GM19238 (cell line): ENCODE data around the gene TTLL11.
"Not testable (repeated sequence)": the region's sequence is repeated elsewhere in the genome, so short reads cannot be mapped to it uniquely, and the experiment has no call there.

Experiments used
- DNase-seq: peaks from one replicate; pipeline ENCODE4 v3.0.0; 2011; ENCODE audit warnings: low spot score; ENCODE audit not compliant: insufficient read length

The TTLL11 gene

GRCh38 chr9:122125158-122125508 lies 32.0 kb upstream of the TTLL11 start:
- peak; percentile 86 for DNase-seq

- DNase-seq, result no peak
These were observed 31.4 kb upstream of the TTLL11 start for GRCh38 chr9:122124528-122124927.

DNA sequence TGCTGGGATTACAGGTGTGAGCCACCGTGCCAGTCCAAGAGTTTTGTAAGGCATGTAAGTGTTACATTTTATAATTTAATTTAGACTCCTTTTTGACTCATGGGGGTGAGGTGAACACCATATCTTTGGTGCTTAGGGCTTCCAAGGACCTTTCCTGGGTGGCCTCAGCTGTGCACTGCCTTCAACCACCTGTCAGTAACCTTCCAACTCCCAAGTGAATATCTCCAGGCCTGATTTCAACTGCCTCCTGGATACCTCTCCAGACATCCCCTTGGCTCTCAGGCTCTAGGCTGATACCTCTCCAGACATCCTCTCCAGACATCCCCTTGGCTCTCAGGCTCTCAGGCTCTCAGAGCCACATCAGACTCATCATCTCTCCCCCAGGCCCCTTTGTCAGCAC lies 30.9 kb upstream of the TTLL11 start:
- no peak for DNase-seq

DNA sequence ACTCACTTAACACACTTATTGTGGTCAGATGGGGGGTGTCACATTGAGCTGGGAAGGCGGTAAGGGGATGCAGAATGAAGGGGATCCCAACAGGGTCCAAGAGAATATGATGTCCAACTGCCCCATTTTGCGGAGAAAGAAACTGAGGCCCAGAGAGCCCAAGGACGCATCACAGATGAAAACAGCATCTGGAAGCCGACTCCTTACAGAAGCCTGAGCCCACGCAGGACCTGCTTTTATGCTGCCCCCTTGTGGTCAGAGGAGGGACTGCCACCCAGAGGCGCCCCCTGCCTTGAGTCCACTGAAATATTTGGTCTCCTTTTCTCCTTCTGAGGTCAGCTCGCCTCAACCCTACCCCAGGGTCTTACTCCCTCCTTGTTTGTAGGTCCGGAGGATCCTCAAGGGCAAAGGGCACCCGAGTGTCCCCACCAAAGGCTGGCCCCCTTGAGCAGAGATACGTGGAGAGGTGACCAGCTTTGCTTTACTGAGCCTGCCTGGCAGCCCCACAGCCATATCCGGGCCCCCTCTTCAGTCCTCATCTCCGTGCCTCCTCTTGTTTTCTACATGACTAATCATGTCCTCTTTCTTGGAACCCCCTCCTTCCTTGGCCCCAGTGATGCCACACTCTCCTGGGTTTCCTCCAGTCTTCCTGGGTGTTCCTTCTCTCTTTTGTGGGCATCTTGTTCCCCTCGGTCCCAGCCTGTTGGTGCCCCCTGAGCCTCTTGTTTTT lies 30.0 kb upstream of the TTLL11 start:
- peak; percentile 63 for DNase-seq

- no peak for DNase-seq
These were observed 29.4 kb upstream of the TTLL11 start for GRCh38 chr9:122122468-122122867.

GRCh38 chr9:122121931-122122330 lies 28.8 kb upstream of the TTLL11 start:
- no peak for DNase-seq

GRCh38 chr9:122121391-122121790 lies 28.3 kb upstream of the TTLL11 start:
- no peak for DNase-seq

DNA sequence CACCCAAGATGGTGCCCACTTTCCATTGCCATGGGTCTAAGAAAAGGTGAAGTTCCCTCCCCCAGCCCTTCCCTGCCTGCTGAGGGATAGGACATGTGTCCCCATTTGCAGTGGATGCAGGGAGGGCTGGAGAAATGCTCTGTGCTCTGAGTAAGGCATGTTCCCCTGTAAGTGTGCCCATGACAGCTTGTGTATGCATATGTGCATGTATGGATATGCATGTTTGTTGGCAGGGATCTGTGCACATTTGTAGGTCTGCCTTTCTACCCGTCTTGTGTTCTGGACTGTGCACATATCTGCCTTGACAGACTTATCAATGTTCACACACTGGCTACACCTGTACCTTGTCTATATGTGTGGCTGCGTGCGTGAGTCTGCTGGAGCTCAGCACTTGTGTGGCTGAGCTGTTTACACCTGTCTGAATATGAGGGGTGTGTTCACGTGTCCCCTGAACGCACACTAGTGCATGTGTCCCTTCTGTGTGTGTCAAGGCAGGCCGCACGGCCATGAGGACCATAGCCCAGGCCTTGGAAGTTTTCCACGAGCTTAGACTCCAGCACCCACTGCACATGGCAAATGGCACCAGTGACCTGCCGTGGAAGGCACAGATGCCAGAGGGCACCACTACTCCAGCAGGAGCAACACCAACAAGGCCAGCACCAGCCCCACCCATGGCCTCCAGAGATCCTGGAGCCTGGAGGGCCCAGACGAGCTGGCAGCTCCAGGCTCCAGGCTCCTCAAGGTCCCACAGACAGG lies 27.4 kb upstream of the TTLL11 start:
- DNase-seq, result no peak

- no peak for DNase-seq
These were observed 26.6 kb upstream of the TTLL11 start for GRCh38 chr9:122119721-122120120.

DNA sequence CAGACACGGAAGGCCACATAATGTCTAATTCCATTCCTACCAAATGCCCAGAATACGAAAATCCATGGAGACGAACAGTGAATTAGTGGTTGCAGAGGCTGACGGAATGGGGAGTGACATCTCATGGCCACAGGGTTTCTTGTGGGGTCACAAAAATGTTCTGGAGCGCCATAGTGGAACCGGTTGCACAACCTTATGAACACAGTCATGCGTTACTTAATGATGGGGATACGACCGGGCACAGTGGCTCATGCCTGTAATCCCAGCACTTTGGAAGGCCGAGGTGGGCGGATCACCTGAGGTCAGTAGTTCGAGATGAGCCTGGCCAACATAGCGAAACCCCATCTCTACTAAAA lies 26.0 kb upstream of the TTLL11 start:
- DNase-seq, result no peak

DNA sequence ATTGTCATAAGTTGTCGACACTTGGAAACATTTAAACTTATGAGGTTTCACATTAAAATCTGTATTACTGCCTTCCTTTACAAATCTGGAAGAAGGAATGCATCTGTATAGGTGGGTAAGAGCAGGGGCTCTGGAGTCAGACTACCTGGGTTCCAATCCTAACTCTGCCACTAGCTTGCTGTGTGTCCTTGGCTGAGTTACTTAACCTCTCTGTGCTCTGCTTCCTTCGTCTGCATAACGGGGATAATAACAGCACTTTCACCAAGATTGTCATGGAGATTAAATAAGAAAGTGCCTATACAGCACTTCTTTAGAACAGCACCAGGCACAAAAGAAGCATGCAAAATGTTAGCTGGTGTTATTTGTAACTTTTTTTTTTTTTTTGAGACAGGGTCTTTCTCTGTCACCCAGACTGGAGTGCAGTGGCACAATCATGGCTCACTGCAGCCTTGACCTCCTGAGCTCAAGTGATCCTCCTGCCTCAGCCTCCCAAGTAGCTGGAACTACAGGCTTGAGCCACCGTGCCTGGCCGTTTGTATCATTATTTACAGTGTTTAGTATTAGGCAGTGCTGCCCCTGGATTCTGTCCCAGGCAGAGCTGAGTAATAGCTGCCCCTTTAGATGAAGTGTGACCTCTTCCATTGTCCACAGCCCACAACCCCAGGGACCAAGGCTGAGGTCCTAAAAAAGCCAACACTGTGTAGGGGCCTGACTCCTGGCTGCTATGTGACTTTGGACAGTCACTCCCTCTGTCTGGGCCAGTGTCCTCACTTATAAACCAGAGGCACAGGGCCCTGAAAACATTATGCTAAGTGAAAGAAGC lies 25.4 kb upstream of the TTLL11 start:
- no peak for DNase-seq

DNA sequence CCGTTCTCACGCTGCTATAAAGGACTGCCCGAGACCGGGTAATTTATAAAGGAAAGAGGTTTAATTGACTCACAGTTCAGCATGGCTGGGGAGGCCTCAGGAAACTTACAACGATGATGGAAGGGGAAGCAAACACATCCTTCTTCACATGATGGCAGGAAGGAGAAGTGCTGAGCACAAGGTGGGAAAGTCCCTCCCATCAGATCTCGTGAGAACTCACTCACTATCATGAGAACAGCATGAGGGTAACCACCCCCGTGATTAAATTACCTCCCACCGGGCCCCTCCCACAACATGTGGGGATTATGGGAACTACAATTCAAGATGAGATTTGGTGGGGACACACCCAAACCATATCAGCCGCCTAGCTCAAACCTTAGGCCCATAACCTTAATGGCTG lies 24.1 kb upstream of the TTLL11 start:
- not testable (repeated sequence) for DNase-seq

GRCh38 chr9:122116448-122117173 lies 23.5 kb upstream of the TTLL11 start:
- DNase-seq, result no peak

DNA sequence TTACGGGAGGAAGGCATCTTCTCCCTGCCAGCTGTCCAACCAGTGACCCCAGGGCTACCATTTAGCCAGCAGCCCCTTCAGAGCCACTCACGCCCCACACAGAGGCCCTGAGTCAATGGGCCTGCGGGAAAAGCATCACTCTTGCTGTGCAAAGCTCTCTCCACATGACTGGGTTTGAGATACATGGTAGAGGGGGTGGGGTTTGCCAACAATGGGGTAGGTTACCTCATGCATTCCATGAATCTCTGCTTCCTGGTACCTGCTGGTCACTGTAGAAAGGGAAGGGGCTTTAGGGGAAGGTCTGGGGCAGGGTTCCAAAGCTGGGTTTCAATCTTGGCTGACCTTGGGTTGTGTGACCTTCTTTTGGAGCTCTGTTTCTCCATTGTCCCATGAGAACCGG lies 22.9 kb upstream of the TTLL11 start:
- no peak for DNase-seq

DNA sequence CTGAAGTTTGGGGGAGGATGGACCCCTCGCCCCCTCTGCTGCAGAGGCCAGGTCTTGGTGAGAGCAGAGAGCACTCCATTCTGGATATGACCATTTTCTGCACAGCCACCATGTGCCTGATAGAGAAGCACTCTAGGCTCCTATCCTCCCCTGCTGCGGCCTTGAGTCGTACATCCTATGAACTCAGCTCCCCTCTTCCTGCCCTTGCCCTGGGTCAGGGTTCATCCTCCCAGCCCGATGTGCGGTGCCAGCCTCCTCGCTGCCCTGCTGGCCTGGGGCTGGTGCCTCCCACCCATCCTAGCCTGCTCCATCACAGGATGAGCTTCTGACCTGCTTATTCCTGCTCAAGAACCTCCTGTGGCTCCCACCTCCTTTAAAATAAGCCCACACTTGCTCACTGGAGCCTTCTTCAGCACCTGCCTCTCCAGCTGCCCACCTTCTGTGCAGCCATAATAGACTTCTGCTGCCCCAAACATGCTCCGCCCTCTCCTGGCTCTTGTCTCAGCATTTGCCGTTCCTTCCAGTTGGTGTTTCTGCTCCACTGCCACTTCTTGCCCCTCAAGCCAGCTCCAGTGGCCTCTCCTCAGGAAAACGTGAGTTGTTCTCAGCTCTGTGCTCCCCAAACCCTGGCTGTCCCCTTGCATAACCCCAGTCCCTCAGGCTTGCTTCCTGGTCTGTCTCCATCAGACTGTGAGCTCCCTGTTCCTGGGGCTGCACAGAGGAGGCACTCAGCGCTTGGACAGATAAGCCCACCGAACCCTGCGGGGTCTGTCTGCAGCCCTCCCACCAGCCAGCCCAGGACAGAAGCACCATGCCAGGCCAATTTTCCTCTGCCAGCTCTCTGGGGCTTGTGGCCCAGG lies 22.3 kb upstream of the TTLL11 start:
- DNase-seq, result no peak

GRCh38 chr9:122113574-122113973 lies 20.5 kb upstream of the TTLL11 start:
- no peak for DNase-seq

DNA sequence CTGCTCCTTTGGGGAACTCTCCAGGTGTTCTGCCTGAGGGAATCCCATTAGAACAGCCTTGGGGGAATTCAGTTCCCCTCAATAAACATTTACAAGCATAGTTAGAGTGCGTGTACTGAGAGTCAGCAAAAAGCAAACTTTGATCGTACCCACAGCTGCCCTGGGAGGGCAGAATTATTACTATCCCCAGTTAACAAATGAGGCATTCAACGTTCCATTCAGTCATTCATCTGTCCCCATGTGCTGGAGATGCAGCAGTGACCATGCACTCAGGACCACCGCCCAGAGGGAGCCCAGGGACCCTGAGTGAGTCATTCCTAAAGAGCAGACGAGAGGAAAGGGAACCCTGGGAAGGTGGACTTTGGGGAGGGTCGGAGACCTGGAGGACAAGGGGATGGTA lies 19.1 kb upstream of the TTLL11 start:
- DNase-seq, result no peak

GRCh38 chr9:122111413-122112085 lies 18.4 kb upstream of the TTLL11 start:
- DNase-seq, result no peak

DNA sequence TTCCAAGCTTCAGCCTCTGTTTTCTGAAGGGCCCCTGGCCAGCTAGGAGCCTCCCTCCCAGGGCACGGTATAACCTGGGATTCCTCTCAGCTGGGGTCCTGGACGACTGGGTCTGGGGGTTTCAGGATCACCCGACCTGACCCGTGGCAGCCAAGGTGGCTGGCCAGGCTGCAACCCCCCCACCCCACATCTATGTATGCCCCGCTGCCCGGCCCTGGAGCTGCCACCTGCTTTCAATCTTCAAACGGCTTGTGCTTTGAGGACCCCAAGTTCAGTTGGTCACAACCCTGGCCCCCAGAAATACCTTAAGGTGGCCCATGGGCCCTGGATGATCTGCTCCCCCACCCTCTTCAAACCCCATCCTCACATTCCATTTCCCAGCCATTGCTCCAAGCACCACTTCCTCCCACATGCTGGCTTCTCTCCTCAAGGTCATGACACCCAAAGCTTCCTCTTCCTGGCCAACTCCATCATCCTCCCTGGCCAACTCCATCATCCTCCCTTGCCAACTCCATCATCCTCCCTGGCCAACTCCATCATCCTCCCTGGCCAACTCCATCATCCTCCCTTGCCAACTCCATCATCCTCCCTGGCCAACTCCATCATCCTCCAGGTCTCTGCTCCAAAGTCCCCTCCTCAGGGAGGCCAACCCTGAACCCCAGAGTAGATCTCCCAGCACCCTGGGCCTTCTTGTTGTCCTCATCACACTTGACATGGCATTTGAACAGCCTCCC lies 17.2 kb upstream of the TTLL11 start:
- no peak for DNase-seq
